H9 (cell line): ENCODE measurements around the gene SSTR4. TPM values are rescaled to one million over a fixed set of nuclear protein-coding genes. Genes with fewer than 3 reads are reported as not detected.

Experiments used
- DNase-seq: peaks from one replicate; pipeline ENCODE4 v3.0.0-alpha.2; 2017
- H2AFZ ChIP-seq: one replicate; pipeline ENCODE4 v1.6.1; 2013; ENCODE audit warnings: mild to moderate bottlenecking, low read length, control low read depth, moderate library complexity
- H2AK5ac ChIP-seq: 2 replicates; pipeline ENCODE4 v1.6.1; 2013; ENCODE audit warnings: low read length, control low read depth, mixed read lengths; ENCODE audit not compliant: insufficient read length
- H2BK120ac ChIP-seq: one replicate; pipeline ENCODE4 v1.6.1; 2013; ENCODE audit warnings: low read depth, mild to moderate bottlenecking, low read length, control low read depth, inconsistent platforms; ENCODE audit not compliant: poor library complexity, severe bottlenecking
- H2BK12ac ChIP-seq: 2 replicates; pipeline ENCODE4 v1.6.1; 2013; ENCODE audit warnings: low read length, control low read depth, mixed read lengths, low read depth; ENCODE audit not compliant: insufficient read length
- H2BK15ac ChIP-seq: 2 replicates; pipeline ENCODE4 v1.6.1; 2013; ENCODE audit warnings: low read depth, low read length, control low read depth
- H2BK20ac ChIP-seq: one replicate; pipeline ENCODE4 v1.6.1; 2013; ENCODE audit warnings: low read depth, mild to moderate bottlenecking, low read length, control low read depth, inconsistent platforms; ENCODE audit not compliant: poor library complexity, severe bottlenecking
- H2BK5ac ChIP-seq: 2 replicates; pipeline ENCODE4 v1.6.1; 2013; ENCODE audit warnings: low read length, control low read depth, mixed read lengths; ENCODE audit not compliant: insufficient read length
- H3K14ac ChIP-seq: 2 replicates; pipeline ENCODE4 v1.6.1; 2013; ENCODE audit warnings: low read length, control low read depth; ENCODE audit not compliant: insufficient read depth
- H3K18ac ChIP-seq: 2 replicates; pipeline ENCODE4 v1.6.1; 2013; ENCODE audit warnings: low read depth, mild to moderate bottlenecking, mixed read lengths, low read length, control low read depth; ENCODE audit not compliant: insufficient read length
- H3K23ac ChIP-seq: 2 replicates; pipeline ENCODE4 v1.6.1; 2013; ENCODE audit warnings: low read length, control low read depth, mixed read lengths, low read depth; ENCODE audit not compliant: insufficient read length
- H3K23me2 ChIP-seq: 2 replicates; pipeline ENCODE4 v1.6.1; 2013; ENCODE audit warnings: low read depth, mild to moderate bottlenecking, mixed read lengths, low read length, control low read depth; ENCODE audit not compliant: insufficient read length, poor library complexity, severe bottlenecking
- H3K27ac ChIP-seq: 2 replicates; pipeline ENCODE4 v1.5.1; 2013; ENCODE audit warnings: low read length, control low read depth, mixed read lengths, low read depth; ENCODE audit not compliant: insufficient read length
- H3K27me3 ChIP-seq: 2 replicates; pipeline ENCODE4 v1.6.1; 2013; ENCODE audit warnings: low read length, control low read depth, inconsistent platforms; ENCODE audit not compliant: insufficient read depth
- H3K4ac ChIP-seq: 2 replicates; pipeline ENCODE4 v1.6.1; 2013; ENCODE audit warnings: low read depth, mild to moderate bottlenecking, control low read depth, inconsistent platforms, low read length, moderate library complexity
- H3K4me1 ChIP-seq: 2 replicates; pipeline ENCODE4 v1.6.1; 2013; ENCODE audit warnings: low read length, control low read depth, inconsistent platforms; ENCODE audit not compliant: insufficient read depth
- H3K4me2 ChIP-seq: 2 replicates; pipeline ENCODE4 v1.6.1; 2013; ENCODE audit warnings: low read length, control low read depth, mixed read lengths; ENCODE audit not compliant: insufficient read length, insufficient read depth
- H3K56ac ChIP-seq: 2 replicates; pipeline ENCODE4 v1.6.1; 2013; ENCODE audit warnings: low read depth, mild to moderate bottlenecking, mixed read lengths, low read length, control low read depth; ENCODE audit not compliant: insufficient read length
- H3K79me1 ChIP-seq: 2 replicates; pipeline ENCODE4 v1.6.1; 2013; ENCODE audit warnings: low read depth, mild to moderate bottlenecking, moderate library complexity, low read length, control low read depth, inconsistent platforms; ENCODE audit not compliant: insufficient read depth, poor library complexity, severe bottlenecking
- H3K79me2 ChIP-seq: 2 replicates; pipeline ENCODE4 v1.6.1; 2013; ENCODE audit warnings: low read length, control low read depth, inconsistent platforms; ENCODE audit not compliant: insufficient read depth
- H3K9ac ChIP-seq: 2 replicates; pipeline ENCODE4 v1.6.1; 2013; ENCODE audit warnings: low read length, control low read depth, mixed read lengths; ENCODE audit not compliant: insufficient read length; ENCODE audit errors: extremely low read depth
- H3K9me3 ChIP-seq: one replicate; pipeline ENCODE4 v1.6.1; 2013; ENCODE audit warnings: low read depth, low read length, inconsistent platforms; ENCODE audit not compliant: control insufficient read depth
- H3T11ph ChIP-seq: one replicate; pipeline ENCODE4 v1.6.1; 2013; ENCODE audit warnings: mild to moderate bottlenecking, low read length, control low read depth, inconsistent platforms
- H4K20me1 ChIP-seq: one replicate; pipeline ENCODE4 v1.6.1; 2013; ENCODE audit not compliant: control insufficient read depth, insufficient read length, insufficient read depth
- H4K5ac ChIP-seq: 2 replicates; pipeline ENCODE4 v1.6.1; 2013; ENCODE audit warnings: low read depth, mild to moderate bottlenecking, mixed read lengths, low read length, control low read depth; ENCODE audit not compliant: insufficient read length
- H4K8ac ChIP-seq: replicated peaks from 2 replicates; pipeline ENCODE4 v1.6.1; 2013; ENCODE audit warnings: low read length, control low read depth, mixed read lengths, low read depth; ENCODE audit not compliant: insufficient read length
- H4K91ac ChIP-seq: 2 replicates; pipeline ENCODE4 v1.6.1; 2013; ENCODE audit warnings: low read depth, mild to moderate bottlenecking, moderate library complexity, mixed read lengths, low read length, control low read depth; ENCODE audit not compliant: insufficient read length
- H3K27ac Mint-ChIP-seq, 3 experiments: 2 replicates in 2 of 3; 3 replicates in 1 of 3; pipeline ENCODE4 v1.8.0; 2020 to 2021; ENCODE audit warnings: mixed read lengths in 3 of 3, mild to moderate bottlenecking in 1 of 3, moderate library complexity in 1 of 3
- H3K27me3 Mint-ChIP-seq: 2 replicates; pipeline ENCODE4 v1.8.0; 2021; ENCODE audit warnings: low read depth, mild to moderate bottlenecking, moderate library complexity, mixed read lengths
- H3K36me3 Mint-ChIP-seq, 3 experiments: 2 replicates in 2 of 3; 3 replicates in 1 of 3; pipeline ENCODE4 v1.8.0; 2020 to 2021; ENCODE audit warnings: low read depth in 3 of 3, mixed read lengths in 3 of 3; ENCODE audit not compliant: insufficient read depth in 1 of 3
- H3K4me1 Mint-ChIP-seq, 2 experiments: 2 replicates each; pipeline ENCODE4 v1.8.0; 2020; ENCODE audit warnings: mixed read lengths in 2 of 2
- H3K4me3 Mint-ChIP-seq, 2 experiments: 2 replicates in 1 of 2; 3 replicates in 1 of 2; pipeline ENCODE4 v1.8.0; 2020 to 2021; ENCODE audit warnings: mild to moderate bottlenecking in 2 of 2, mixed read lengths in 2 of 2, moderate library complexity in 1 of 2
- H3K9me3 Mint-ChIP-seq, 2 experiments: 2 replicates in 1 of 2; 3 replicates in 1 of 2; pipeline ENCODE4 v1.8.0; 2020; ENCODE audit warnings: mild to moderate bottlenecking in 2 of 2, mixed read lengths in 2 of 2, moderate library complexity in 1 of 2
- CTCF ChIP-seq: fragments of 200-600 bp; sonication (generic); conservative IDR thresholded peaks from 3 replicates; pipeline ENCODE4 v1.8.0; 2021; ENCODE audit warnings: antibody characterized with exemption, mild to moderate bottlenecking
- WGBS: extraction: QIAGEN DNeasy Blood & Tissue Kit; methylation state at CpG from one replicate; pipeline ENCODE4 v1.1.7; 2013; ENCODE audit warnings: missing lambda C conversion rate, low lambda C conversion rate, mixed read lengths; ENCODE audit not compliant: insufficient read length; ENCODE audit errors: extremely low coverage; 5-methylcytosine and 5-hydroxymethylcytosine counted together
- total RNA-seq: library from RNA; stranded (reverse); gene quantifications from 2 replicates; pipeline ENCODE4 v1.2.1, GENCODE V29; 2021

Gene SSTR4
- total RNA-seq, 1 experiment from 2014 or later: not detected

- no peak overlapping the region for H2AK5ac ChIP-seq
- H2BK120ac ChIP-seq: no peak overlapping the region
- H4K91ac ChIP-seq: no peak overlapping the region
- H3K18ac ChIP-seq: no peak overlapping the region
- no CpG with 5 or more reads among the region's 2 CpGs for WGBS
- peaks cover 9% of the 10 kb centered on the region for H3K9me3 ChIP-seq
- DNase-seq: no peak
- no peaks in the 10 kb centered on the region for H3K79me2 ChIP-seq
- no peak overlapping the region for H3K14ac ChIP-seq
- H3K79me1 ChIP-seq: no peaks in the 10 kb centered on the region
- H2AFZ ChIP-seq: no peak overlapping the region
- H3K9me3 Mint-ChIP-seq: peaks cover 11 to 15% of the 10 kb centered on the region in 2 experiments
- H3K23ac ChIP-seq: no peak overlapping the region
- peaks cover 0 to 2% (median 0%) of the 10 kb centered on the region in 3 experiments; a peak in 3 of 7 replicates for H3K36me3 Mint-ChIP-seq
- peaks cover 0 to 2% of the 10 kb centered on the region in 2 experiments; a peak in 3 of 4 replicates for H3K4me1 Mint-ChIP-seq
- H3K27ac Mint-ChIP-seq: no peak overlapping the region
- H3K9ac ChIP-seq: no peak overlapping the region
- no peaks in the 10 kb centered on the region for H3K4me1 ChIP-seq
- H3K23me2 ChIP-seq: no peaks in the 10 kb centered on the region
- no peak overlapping the region for H3K27ac ChIP-seq
- H3K4ac ChIP-seq: no peak overlapping the region
- peaks cover 4% of the 10 kb centered on the region for H3K27me3 Mint-ChIP-seq
- H3K27me3 ChIP-seq: no peaks in the 10 kb centered on the region
- H4K20me1 ChIP-seq: no peaks in the 10 kb centered on the region
- no peak overlapping the region for H4K8ac ChIP-seq
- TF ChIP-seq CTCF: no peak
- no peak overlapping the region for H4K5ac ChIP-seq
- H3T11ph ChIP-seq: no peak overlapping the region
- H2BK20ac ChIP-seq: no peak overlapping the region
- no peak overlapping the region for H3K4me3 Mint-ChIP-seq
- no peak overlapping the region for H2BK5ac ChIP-seq
- no peak overlapping the region for H2BK15ac ChIP-seq
- H2BK12ac ChIP-seq: no peak overlapping the region
- H3K4me2 ChIP-seq: no peak overlapping the region
- H3K56ac ChIP-seq: no peak overlapping the region
Observed at GRCh38 chr20:22998476-22998875, 36.6 kb upstream of the SSTR4 start.
